Measurements from ENCODE around the gene SMG6.

- TF ChIP-seq, protein P1, sequence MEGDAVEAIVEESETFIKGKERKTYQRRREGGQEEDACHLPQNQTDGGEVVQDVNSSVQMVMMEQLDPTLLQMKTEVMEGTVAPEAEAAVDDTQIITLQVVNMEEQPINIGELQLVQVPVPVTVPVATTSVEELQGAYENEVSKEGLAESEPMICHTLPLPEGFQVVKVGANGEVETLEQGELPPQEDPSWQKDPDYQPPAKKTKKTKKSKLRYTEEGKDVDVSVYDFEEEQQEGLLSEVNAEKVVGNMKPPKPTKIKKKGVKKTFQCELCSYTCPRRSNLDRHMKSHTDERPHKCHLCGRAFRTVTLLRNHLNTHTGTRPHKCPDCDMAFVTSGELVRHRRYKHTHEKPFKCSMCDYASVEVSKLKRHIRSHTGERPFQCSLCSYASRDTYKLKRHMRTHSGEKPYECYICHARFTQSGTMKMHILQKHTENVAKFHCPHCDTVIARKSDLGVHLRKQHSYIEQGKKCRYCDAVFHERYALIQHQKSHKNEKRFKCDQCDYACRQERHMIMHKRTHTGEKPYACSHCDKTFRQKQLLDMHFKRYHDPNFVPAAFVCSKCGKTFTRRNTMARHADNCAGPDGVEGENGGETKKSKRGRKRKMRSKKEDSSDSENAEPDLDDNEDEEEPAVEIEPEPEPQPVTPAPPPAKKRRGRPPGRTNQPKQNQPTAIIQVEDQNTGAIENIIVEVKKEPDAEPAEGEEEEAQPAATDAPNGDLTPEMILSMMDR (IDR thresholded peaks at IDR 0.05), result no peak
- TF ChIP-seq POLR2A (IDR thresholded peaks at IDR 0.05) (no peak), EP300 (IDR thresholded peaks at IDR 0.05) (no peak), POLR2AphosphoS5 (IDR thresholded peaks at IDR 0.05) (no peak)
Measured at GRCh38 chr17:2250140-2251095, 53.2 kb downstream of the SMG6 start.

All from upper lobe of left lung (tissue), 4 donors.